Left colon (tissue), 2 donors: ENCODE measurements around the gene LRRC3C. TPM values are rescaled to one million over a fixed set of nuclear protein-coding genes. Genes with fewer than 3 reads are reported as not detected.
"Not testable (repeated sequence)": the region's sequence is repeated elsewhere in the genome, so short reads cannot be mapped to it uniquely, and the experiment has no call there.

Experiments used
- ATAC-seq: fragments of 200-7000 bp; cut with Tn5 transposase; one replicate; pipeline ENCODE4 v1.9.1; 2020; ENCODE audit warnings: mild to moderate bottlenecking, moderate library complexity
- DNase-seq, 2 donors: peaks; one replicate each; pipeline ENCODE4 v3.0.0-alpha.2; 2020
- intact Hi-C, 2 donors: fragments of 100-400 bp; cut with DNase I in 1 of 2; cut with micrococcal nuclease in 1 of 2; formaldehyde crosslinking; loops; one replicate each; pipeline versions ENCODE4 v1.11.2 to v1.14.0; 2022; cut with DNase I, micrococcal nuclease
- total RNA-seq, 2 donors: library from RNA; stranded (reverse); fragmentation: NEBNext Ultra II Directional; extraction: Animal tissue kit (Norgen Biotek cat#: 25700); gene quantifications; one replicate each; pipeline ENCODE4 v1.2.1, GENCODE V29; 2021
- donor health status: DM: no; HTN: no; CAD: no.
- donor health status: DM: yes; HTN: yes; CAD: no.

Gene LRRC3C
- total RNA-seq, 2 donors from 2014 or later = not detected

GRCh38 chr17:39943702-39944392, 16.3 kb downstream of the LRRC3C start:
- ATAC-seq = no peak

GRCh38 chr17:39944393-39944711, 16.8 kb downstream of the LRRC3C start:
- intact Hi-C loops = no loop called here
- ATAC-seq = no peak
- no peak for DNase-seq

More at GRCh38 chr17:39943702-39944392, 16.3 kb downstream of the LRRC3C start:
- no peak for DNase-seq
- intact Hi-C loops = no loop called here

GRCh38 chr17:39946551-39947330, 19.2 kb downstream of the LRRC3C start:
- no peak for ATAC-seq
- no peak for DNase-seq
- intact Hi-C loops = no loop called here

- intact Hi-C loops, ATAC-seq, DNase-seq: not testable (repeated sequence)
Measured at GRCh38 chr17:39948489-39948828, 20.9 kb downstream of the LRRC3C start.

GRCh38 chr17:39949028-39949427, 21.5 kb downstream of the LRRC3C start:
- intact Hi-C loops = no loop called here
- DNase-seq (no peak), ATAC-seq (no peak)

- ATAC-seq (no peak), DNase-seq (no peak)
- intact Hi-C loops = no loop called here
Measured at GRCh38 chr17:39950871-39951348, 23.4 kb downstream of the LRRC3C start.

GRCh38 chr17:39951924-39952679, 24.6 kb downstream of the LRRC3C start:
- DNase-seq (peak; percentile 43 to 59), ATAC-seq (peak; percentile 4)
- intact Hi-C loops = no loop called here

GRCh38 chr17:39952680-39953470, 25.3 kb downstream of the LRRC3C start:
- ATAC-seq (peak; percentile 86), DNase-seq (peak; percentile 99)
- intact Hi-C loops = no loop called here

GRCh38 chr17:39953471-39953888, 25.9 kb downstream of the LRRC3C start:
- ATAC-seq (no peak), DNase-seq (no peak)
- intact Hi-C loops = no loop called here

- no peak for DNase-seq
- no peak for ATAC-seq
- intact Hi-C loops = no loop called here
Measured at GRCh38 chr17:39954876-39955275, 27.3 kb downstream of the LRRC3C start.

GRCh38 chr17:39955726-39956225, 28.2 kb downstream of the LRRC3C start:
- intact Hi-C loops = no loop called here
- DNase-seq = no peak
- no peak for ATAC-seq

- DNase-seq (peak in 1 of 2 donors; percentile 38), ATAC-seq (peak; percentile 74)
- intact Hi-C loops = no loop called here
Measured at GRCh38 chr17:39960524-39961041, 33.1 kb downstream of the LRRC3C start.

- no peak for ATAC-seq
- DNase-seq = no peak
- intact Hi-C loops = no loop called here
Measured at GRCh38 chr17:39962642-39963220, 35.2 kb downstream of the LRRC3C start, which contains the start of gene GSDMA. GSDMA (plus strand) TSS chr17:39963004; CDS start chr17:39965688, 2,684 bp downstream.

GRCh38 chr17:39963829-39964228, 36.3 kb downstream of the LRRC3C start:
- ATAC-seq = no peak
- intact Hi-C loops = no loop called here
- no peak for DNase-seq

GRCh38 chr17:39965017-39965699, 37.6 kb downstream of the LRRC3C start:
- DNase-seq (no peak), ATAC-seq (no peak)
- intact Hi-C loops = no loop called here

GRCh38 chr17:39966771-39967170, 39.2 kb downstream of the LRRC3C start:
- intact Hi-C loops = no loop called here
- ATAC-seq = no peak
- DNase-seq = no peak

- intact Hi-C loops = no loop called here
Measured at GRCh38 chr17:39968761-39969160, 41.2 kb downstream of the LRRC3C start.

More at GRCh38 chr17:39968761-39969160, 41.2 kb downstream of the LRRC3C start:
- DNase-seq (no peak), ATAC-seq (peak; percentile 45)
